ENCODE results near the gene OCA2.

GRCh38 chr15:27977696-27978095, 121.4 kb downstream of the OCA2 start:
- TF ChIP-seq CTCF (IDR thresholded peaks at IDR 0.05) = no peak
- TF ChIP-seq REST (IDR thresholded peaks at IDR 0.05; ENCODE audit: insufficient read depth in 1 of 2, low read depth in 2 of 2, low read length in 1 of 2) = no peak
- TF ChIP-seq POLR2AphosphoS5 (IDR thresholded peaks at IDR 0.05; ENCODE audit: low read depth, low read length) = no peak
- no peak for TF ChIP-seq SIN3A (IDR thresholded peaks at IDR 0.05; ENCODE audit: borderline replicate concordance, insufficient read depth, low read depth, low read length)

Measured in Panc1 (cell line).